GM10248 (cell line): ENCODE results near the gene LEMD3.

Experiments used
- CTCF ChIA-PET: fragments of 300-600 bp; sonication (Branson Sonifier 250); formaldehyde crosslinking; extraction: SDS; loops from one replicate; lab custom pipeline; 2021; ENCODE audit warnings: antibody characterized with exemption; lab: Yijun Ruan, JAX
- POLR2A ChIA-PET: fragments of 350-650 bp; sonication (Branson Sonifier 250); formaldehyde crosslinking; extraction: SDS; loops from one replicate; lab custom pipeline; 2020; ENCODE audit warnings: antibody characterized with exemption; lab: Yijun Ruan, JAX
- DNase-seq: peaks from one replicate; pipeline ENCODE4 v3.0.0; 2012; ENCODE audit errors: extremely low spot score
- CTCF ChIP-seq: IDR thresholded peaks from 2 replicates; pipeline ENCODE4 v1.5.1; 2012; ENCODE audit warnings: mild to moderate bottlenecking, low read depth; ENCODE audit errors: extremely low read depth, missing control alignments, control extremely low read depth

Gene LEMD3

GRCh38 chr12:65171870-65172269 is 2.5 kb downstream of the LEMD3 start:
- peak; percentile 16 for DNase-seq

DNA sequence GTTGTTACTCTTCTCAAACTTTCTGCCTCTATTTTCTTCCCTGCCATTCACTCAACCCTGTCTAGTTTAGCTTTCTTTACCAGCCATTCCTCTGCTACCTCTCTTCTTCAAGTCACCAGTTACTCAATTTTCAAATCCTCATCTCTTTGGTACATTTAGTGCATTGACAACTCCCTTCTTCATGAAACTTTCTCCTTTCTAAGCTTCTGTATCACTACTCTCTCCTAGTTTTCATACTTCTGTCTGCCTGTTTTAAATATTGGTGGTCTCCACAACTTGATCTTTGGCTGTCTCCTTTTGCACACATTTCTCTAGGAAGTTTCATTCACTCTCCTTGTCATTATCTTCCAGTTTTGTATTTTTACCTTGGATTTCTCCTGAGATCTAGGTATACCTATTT is 6.0 kb downstream of the LEMD3 start:
- no peak for DNase-seq
- no peak for TF ChIP-seq CTCF
- ChIA-PET POLR2A (no interaction called here), CTCF (interaction anchor here (1.1 to 1.2 kb wide), 3 partner anchors 8 to 51 kb away, joined by 3 read pairs; no protein-coding TSS in a partner anchor)

More at GRCh38 chr12:65171870-65172269, 2.5 kb downstream of the LEMD3 start:
- ChIA-PET CTCF (interaction anchor here (1.3 to 1.7 kb wide), 4 partner anchors 8 to 370 kb away, joined by 4 to 6 read pairs (median 4); no protein-coding TSS in a partner anchor), POLR2A (no interaction called here)
- no peak for TF ChIP-seq CTCF

DNA sequence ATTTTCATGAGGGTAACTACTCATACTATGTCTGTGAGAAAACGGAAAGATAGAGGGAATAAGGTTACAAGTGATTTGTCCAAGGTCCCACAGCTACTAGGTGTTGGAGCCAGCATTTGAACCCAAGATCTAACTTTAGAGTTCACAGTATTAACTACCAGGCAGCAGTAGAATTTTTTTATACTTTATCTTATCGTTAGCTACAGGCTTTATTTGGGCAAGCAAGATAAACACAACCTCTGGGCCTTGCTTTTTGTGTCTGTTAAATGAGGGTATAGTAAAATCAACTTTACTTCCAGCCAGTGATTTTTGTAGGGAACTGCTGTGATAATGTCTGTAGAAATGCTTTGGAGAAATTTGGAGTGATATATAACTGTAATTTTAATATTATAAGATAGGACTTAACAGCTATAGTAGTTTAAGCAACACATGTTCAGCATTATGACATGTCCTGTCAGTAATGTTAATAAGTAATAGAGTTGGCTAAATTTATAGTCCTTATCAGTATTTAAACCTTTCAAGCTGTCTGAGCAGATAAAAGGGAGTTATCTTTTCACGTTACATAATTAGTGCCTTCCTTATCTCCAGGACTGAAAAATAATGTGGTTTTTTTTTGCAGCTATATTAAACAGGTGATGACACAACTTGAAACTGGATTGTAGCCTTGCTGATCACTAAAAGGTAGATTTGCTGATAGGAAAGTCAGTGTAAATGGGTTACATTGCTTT is 12.8 kb downstream of the LEMD3 start:
- ChIA-PET CTCF (interaction anchor here (0.8 to 4.8 kb wide), 4 partner anchors 10 to 13 kb away, joined by 3 to 20 read pairs (median 12); partner anchors contain the start of gene LEMD3), POLR2A (interaction anchor here (1.2 kb wide), 1 partner anchor 13 kb away, joined by 4 read pairs; the partner anchor contains the start of gene LEMD3)
- no peak for DNase-seq
- TF ChIP-seq CTCF, result no peak

- POLR2A ChIA-PET, result interaction anchor here (0.9 kb wide), 1 partner anchor 15 kb away, joined by 3 read pairs; the partner anchor contains the start of gene LEMD3
- DNase-seq, result no peak
- TF ChIP-seq CTCF, result no peak
- CTCF ChIA-PET, result interaction anchor here (1.2 to 4.2 kb wide), 3 partner anchors 11 to 18 kb away, joined by 3 to 19 read pairs (median 18); partner anchors contain the start of gene LEMD3
Measured at GRCh38 chr12:65184176-65184857, 14.9 kb downstream of the LEMD3 start.

DNA sequence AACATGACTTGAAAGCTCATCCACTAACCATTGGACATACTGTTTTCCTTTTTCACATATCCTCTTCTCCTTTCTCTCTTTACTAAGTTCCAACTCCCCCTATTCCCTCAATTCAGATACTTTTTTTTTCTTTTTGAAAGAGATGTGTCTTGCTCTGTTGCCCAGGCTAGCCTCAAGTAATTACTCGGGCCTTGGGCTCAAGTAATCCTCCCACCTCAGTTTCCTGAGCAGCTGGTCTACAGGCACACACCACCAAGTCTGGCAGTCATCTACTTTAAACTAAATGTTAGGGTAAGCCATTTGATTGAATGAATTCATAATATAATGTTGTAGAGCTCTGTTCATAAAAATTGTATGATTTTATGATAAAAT is 15.5 kb downstream of the LEMD3 start:
- ChIA-PET POLR2A (interaction anchor here (0.9 kb wide), 1 partner anchor 15 kb away, joined by 3 read pairs; the partner anchor contains the start of gene LEMD3), CTCF (interaction anchor here (3.7 to 4.2 kb wide), 2 partner anchors 11 to 16 kb away, joined by 18 to 19 read pairs; partner anchors contain the start of gene LEMD3)
- DNase-seq, result no peak
- no peak for TF ChIP-seq CTCF

DNA sequence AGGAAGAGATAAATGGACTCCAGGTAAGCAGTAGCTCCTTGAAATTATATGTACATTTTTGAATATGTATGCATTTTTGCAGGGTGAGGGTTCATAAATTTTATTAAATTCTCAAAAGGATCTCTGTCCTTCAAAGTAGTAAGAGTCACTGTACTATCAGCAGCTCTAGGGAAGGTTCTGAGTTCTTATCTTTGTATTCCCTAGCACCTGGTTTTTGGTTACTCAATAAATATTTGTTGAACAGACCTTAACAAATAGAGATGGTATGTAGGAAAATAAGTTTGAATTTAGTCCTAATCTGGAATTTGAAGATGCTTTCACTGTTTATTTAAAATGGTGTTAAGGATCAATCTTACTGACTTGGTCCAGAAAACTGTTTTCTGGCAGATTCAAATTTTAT is 18.3 kb downstream of the LEMD3 start:
- ChIA-PET POLR2A (no interaction called here), CTCF (interaction anchor here (2.0 kb wide), 1 partner anchor 11 kb away, joined by 4 read pairs; no protein-coding TSS in a partner anchor)
- TF ChIP-seq CTCF, result no peak
- DNase-seq, result no peak
